HK-2 (cell line): ENCODE results near the gene RASGRP4.
"Not testable (repeated sequence)": the region's sequence is repeated elsewhere in the genome, so short reads cannot be mapped to it uniquely, and the experiment has no call there.

Experiments used
- DNase-seq: peaks from one replicate; pipeline ENCODE4 v3.0.0-alpha.2; 2018; ENCODE audit not compliant: unreplicated experiment

The RASGRP4 gene

GRCh38 chr19:38425810-38426466 lies at the start of gene RASGRP4:
Gene RASGRP4, minus strand, starts transcription at chr19:38426219. Its CDS starts 128 bp downstream, at chr19:38426091.
- DNase-seq = no peak

GRCh38 chr19:38475176-38475575 lies 49.2 kb upstream of the RASGRP4 start:
- DNase-seq = no peak

GRCh38 chr19:38473201-38473600 lies 47.2 kb upstream of the RASGRP4 start:
- no peak for DNase-seq

GRCh38 chr19:38472725-38473124 lies 46.7 kb upstream of the RASGRP4 start:
- DNase-seq = not testable (repeated sequence)

- no peak for DNase-seq
Observed at GRCh38 chr19:38470788-38471480, 44.9 kb upstream of the RASGRP4 start.

- DNase-seq = no peak
Observed at GRCh38 chr19:38469151-38469550, 43.1 kb upstream of the RASGRP4 start.

- no peak for DNase-seq
Observed at GRCh38 chr19:38467541-38468525, 41.8 kb upstream of the RASGRP4 start.

- no peak for DNase-seq
Observed at GRCh38 chr19:38466050-38466449, 40.0 kb upstream of the RASGRP4 start.

GRCh38 chr19:38464421-38465082 lies 38.5 kb upstream of the RASGRP4 start:
- DNase-seq = no peak

GRCh38 chr19:38463365-38463764 lies 37.3 kb upstream of the RASGRP4 start:
- DNase-seq = no peak

GRCh38 chr19:38458991-38459390 lies 33.0 kb upstream of the RASGRP4 start:
- DNase-seq = no peak

- DNase-seq = no peak
Observed at GRCh38 chr19:38457690-38458405, 31.8 kb upstream of the RASGRP4 start.

- no peak for DNase-seq
Observed at GRCh38 chr19:38457202-38457601, 31.2 kb upstream of the RASGRP4 start.

GRCh38 chr19:38455031-38455430 lies 29.0 kb upstream of the RASGRP4 start:
- no peak for DNase-seq

GRCh38 chr19:38453596-38453995 lies 27.6 kb upstream of the RASGRP4 start:
- DNase-seq = no peak

- no peak for DNase-seq
Observed at GRCh38 chr19:38452430-38453366, 26.7 kb upstream of the RASGRP4 start.

GRCh38 chr19:38451629-38452028 lies 25.6 kb upstream of the RASGRP4 start:
- no peak for DNase-seq

- no peak for DNase-seq
Observed at GRCh38 chr19:38451036-38451435, 25.0 kb upstream of the RASGRP4 start.

GRCh38 chr19:38449518-38449917 lies 23.5 kb upstream of the RASGRP4 start:
- no peak for DNase-seq

- no peak for DNase-seq
Observed at GRCh38 chr19:38448225-38448624, 22.2 kb upstream of the RASGRP4 start.
